HCT116 (cell line): ENCODE results near the gene CTNND1.
"Not testable (repeated sequence)": the region's sequence is repeated elsewhere in the genome, so short reads cannot be mapped to it uniquely, and the experiment has no call there.

Experiments
- CTCF ChIP-seq, 3 experiments: fragments of 200-600 bp in 1 of 3; sonication (generic) in 1 of 3; IDR thresholded peaks in 2 of 3; conservative IDR thresholded peaks in 1 of 3; 2 replicates each; pipeline ENCODE4 v1.5.1; 2012 to 2017; ENCODE audit warnings: low read depth in 2 of 3, low read length in 2 of 3, antibody characterized with exemption in 1 of 3, borderline replicate concordance in 1 of 3, control low read depth in 1 of 3, mild to moderate bottlenecking in 1 of 3, mixed read lengths in 1 of 3, mixed run types in 1 of 3, moderate library complexity in 1 of 3; ENCODE audit not compliant: insufficient read depth in 1 of 3
- EGR1 ChIP-seq: IDR thresholded peaks from 2 replicates; pipeline ENCODE4 v1.6.1; 2012; ENCODE audit warnings: low read depth
- EZH2 ChIP-seq: fragments of 200-600 bp; sonication (generic); IDR thresholded peaks from 2 replicates; pipeline ENCODE4 v1.6.1; 2017; ENCODE audit warnings: antibody characterized with exemption, mixed run types
- EZH2phosphoT487 ChIP-seq: fragments of 200-600 bp; IDR thresholded peaks from 2 replicates; pipeline ENCODE4 v1.6.1; 2018; ENCODE audit warnings: antibody characterized with exemption, borderline replicate concordance
- MAX ChIP-seq: IDR thresholded peaks from 2 replicates; pipeline ENCODE4 v1.6.1; 2012
- POLR2A ChIP-seq: IDR thresholded peaks from 2 replicates; pipeline ENCODE4 v1.7.0; 2011; ENCODE audit warnings: borderline replicate concordance; ENCODE audit not compliant: insufficient read depth, insufficient read length; ENCODE audit errors: extremely low read depth
- POLR2AphosphoS5 ChIP-seq: IDR thresholded peaks from 2 replicates; pipeline ENCODE4 v1.6.1; 2011; ENCODE audit warnings: mild to moderate bottlenecking, low read depth, low read length, moderate library complexity
- TCF7L2 ChIP-seq: IDR thresholded peaks from 2 replicates; pipeline ENCODE4 v1.7.0; 2011; ENCODE audit warnings: borderline replicate concordance, inconsistent platforms; ENCODE audit not compliant: insufficient read depth, insufficient read length; ENCODE audit errors: extremely low read depth
- YY1 ChIP-seq: IDR thresholded peaks from 2 replicates; pipeline ENCODE4 v1.6.1; 2011; ENCODE audit warnings: low read length, low read depth, moderate library complexity, mild to moderate bottlenecking; ENCODE audit not compliant: insufficient replicate concordance; ENCODE audit errors: extremely low read depth
- ZFX ChIP-seq: fragments of 450-650 bp; IDR thresholded peaks from 2 replicates; pipeline ENCODE4 v1.6.1; 2017
- ZNF274 ChIP-seq: fragments of 200-500 bp; sonication (Bioruptor generic); IDR thresholded peaks from 2 replicates; pipeline ENCODE4 v1.6.1; 2014; ENCODE audit warnings: mild to moderate bottlenecking, low read depth, low read length, inconsistent platforms
- TF ChIP-seq, protein P1 (sequence below): IDR thresholded peaks from 2 replicates; pipeline ENCODE4 v1.6.1; 2012; ENCODE audit warnings: low read depth
- TF ChIP-seq, protein P2 (sequence below): IDR thresholded peaks from 2 replicates; pipeline ENCODE4 v1.6.1; 2011; ENCODE audit warnings: mild to moderate bottlenecking, low read length, moderate library complexity; ENCODE audit not compliant: insufficient replicate concordance; ENCODE audit errors: extremely low read depth

DNA sequence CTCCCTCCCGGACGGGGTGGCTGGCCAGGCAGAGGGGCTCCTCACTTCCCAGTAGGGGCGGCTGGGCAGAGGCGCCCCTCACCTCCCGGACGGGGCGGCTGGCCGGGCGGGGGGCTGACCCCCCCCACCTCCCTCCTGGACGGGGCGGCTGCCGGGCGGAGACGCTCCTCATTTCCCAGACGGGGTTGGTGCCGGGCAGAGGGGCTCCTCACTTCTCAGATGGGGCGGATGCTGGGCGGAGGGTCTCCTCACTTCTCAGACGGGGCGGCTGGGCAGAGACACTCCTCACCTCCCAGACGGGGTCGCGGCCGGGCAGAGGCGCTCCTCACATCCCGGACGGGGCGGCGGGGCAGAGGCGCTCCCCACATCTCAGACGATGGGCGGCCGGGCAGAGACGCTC lies 44.9 kb upstream of the CTNND1 start:
- TF ChIP-seq POLR2AphosphoS5; CTCF (IDR thresholded peaks at IDR 0.05 in 2 of 3, conservative IDR thresholded peaks at IDR 0.05 in 1 of 3; ENCODE audit: borderline replicate concordance in 1 of 3, insufficient read depth in 1 of 3, low read depth in 2 of 3, low read length in 2 of 3); POLR2A; YY1; ZFX; EGR1; TCF7L2; EZH2; MAX; EZH2phosphoT487; ZNF274: not testable (repeated sequence)
- TF ChIP-seq, protein P1, sequence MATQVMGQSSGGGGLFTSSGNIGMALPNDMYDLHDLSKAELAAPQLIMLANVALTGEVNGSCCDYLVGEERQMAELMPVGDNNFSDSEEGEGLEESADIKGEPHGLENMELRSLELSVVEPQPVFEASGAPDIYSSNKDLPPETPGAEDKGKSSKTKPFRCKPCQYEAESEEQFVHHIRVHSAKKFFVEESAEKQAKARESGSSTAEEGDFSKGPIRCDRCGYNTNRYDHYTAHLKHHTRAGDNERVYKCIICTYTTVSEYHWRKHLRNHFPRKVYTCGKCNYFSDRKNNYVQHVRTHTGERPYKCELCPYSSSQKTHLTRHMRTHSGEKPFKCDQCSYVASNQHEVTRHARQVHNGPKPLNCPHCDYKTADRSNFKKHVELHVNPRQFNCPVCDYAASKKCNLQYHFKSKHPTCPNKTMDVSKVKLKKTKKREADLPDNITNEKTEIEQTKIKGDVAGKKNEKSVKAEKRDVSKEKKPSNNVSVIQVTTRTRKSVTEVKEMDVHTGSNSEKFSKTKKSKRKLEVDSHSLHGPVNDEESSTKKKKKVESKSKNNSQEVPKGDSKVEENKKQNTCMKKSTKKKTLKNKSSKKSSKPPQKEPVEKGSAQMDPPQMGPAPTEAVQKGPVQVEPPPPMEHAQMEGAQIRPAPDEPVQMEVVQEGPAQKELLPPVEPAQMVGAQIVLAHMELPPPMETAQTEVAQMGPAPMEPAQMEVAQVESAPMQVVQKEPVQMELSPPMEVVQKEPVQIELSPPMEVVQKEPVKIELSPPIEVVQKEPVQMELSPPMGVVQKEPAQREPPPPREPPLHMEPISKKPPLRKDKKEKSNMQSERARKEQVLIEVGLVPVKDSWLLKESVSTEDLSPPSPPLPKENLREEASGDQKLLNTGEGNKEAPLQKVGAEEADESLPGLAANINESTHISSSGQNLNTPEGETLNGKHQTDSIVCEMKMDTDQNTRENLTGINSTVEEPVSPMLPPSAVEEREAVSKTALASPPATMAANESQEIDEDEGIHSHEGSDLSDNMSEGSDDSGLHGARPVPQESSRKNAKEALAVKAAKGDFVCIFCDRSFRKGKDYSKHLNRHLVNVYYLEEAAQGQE = not testable (repeated sequence)
- TF ChIP-seq, protein P2, sequence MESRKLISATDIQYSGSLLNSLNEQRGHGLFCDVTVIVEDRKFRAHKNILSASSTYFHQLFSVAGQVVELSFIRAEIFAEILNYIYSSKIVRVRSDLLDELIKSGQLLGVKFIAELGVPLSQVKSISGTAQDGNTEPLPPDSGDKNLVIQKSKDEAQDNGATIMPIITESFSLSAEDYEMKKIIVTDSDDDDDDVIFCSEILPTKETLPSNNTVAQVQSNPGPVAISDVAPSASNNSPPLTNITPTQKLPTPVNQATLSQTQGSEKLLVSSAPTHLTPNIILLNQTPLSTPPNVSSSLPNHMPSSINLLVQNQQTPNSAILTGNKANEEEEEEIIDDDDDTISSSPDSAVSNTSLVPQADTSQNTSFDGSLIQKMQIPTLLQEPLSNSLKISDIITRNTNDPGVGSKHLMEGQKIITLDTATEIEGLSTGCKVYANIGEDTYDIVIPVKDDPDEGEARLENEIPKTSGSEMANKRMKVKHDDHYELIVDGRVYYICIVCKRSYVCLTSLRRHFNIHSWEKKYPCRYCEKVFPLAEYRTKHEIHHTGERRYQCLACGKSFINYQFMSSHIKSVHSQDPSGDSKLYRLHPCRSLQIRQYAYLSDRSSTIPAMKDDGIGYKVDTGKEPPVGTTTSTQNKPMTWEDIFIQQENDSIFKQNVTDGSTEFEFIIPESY = not testable (repeated sequence)
